GM19328 (cell line): ENCODE measurements around the gene SPATA3.

Experiments
- ATAC-seq: cut with Tn5 transposase; IDR thresholded peaks from one replicate; pipeline ENCODE4 v1.9.1; 2021; ENCODE audit warnings: mild to moderate bottlenecking, moderate library complexity; ENCODE audit not compliant: unreplicated experiment

Gene SPATA3

GRCh38 chr2:231047923-231048915, 52.3 kb downstream of the SPATA3 start:
- ATAC-seq, result no peak

- ATAC-seq, result no peak
Observed at GRCh38 chr2:231049286-231050017, 53.5 kb downstream of the SPATA3 start.

GRCh38 chr2:231050018-231050901, 54.3 kb downstream of the SPATA3 start:
- no peak for ATAC-seq

GRCh38 chr2:231051116-231051515, 55.2 kb downstream of the SPATA3 start:
- ATAC-seq, result no peak

GRCh38 chr2:231052494-231053451, 56.9 kb downstream of the SPATA3 start:
- no peak for ATAC-seq

GRCh38 chr2:231053846-231054245, 57.9 kb downstream of the SPATA3 start:
- ATAC-seq, result no peak

GRCh38 chr2:231056453-231057416, 60.8 kb downstream of the SPATA3 start, which contains the start of gene PSMD1:
PSMD1 (plus strand) TSS chr2:231056867; CDS start chr2:231057026, 159 bp downstream.
- ATAC-seq, result peak; percentile 72

GRCh38 chr2:231057590-231057989, 61.7 kb downstream of the SPATA3 start:
- ATAC-seq, result no peak
